Astrocyte (in vitro differentiated cells and primary cell): ENCODE results near the gene RTL1. TPM values are rescaled to one million over a fixed set of nuclear protein-coding genes. Genes with fewer than 3 reads are reported as not detected.
A peak's percentile ranks its signal among the peaks of the same experiment; 100 is the strongest.

Source experiments
- DNase-seq: peaks from one replicate; pipeline ENCODE4 v3.0.0-alpha.2; 2010; ENCODE audit warnings: low read depth
- FAIRE-seq: peaks from 2 replicates; lab custom pipeline; 2011; peaks lifted over from hg19 to GRCh38; lab: Jason Lieb, UNC
- H2AFZ ChIP-seq: 2 replicates; pipeline ENCODE4 v1.6.0; 2012; ENCODE audit warnings: low read depth, low read length, inconsistent platforms
- H3K27ac ChIP-seq: 2 replicates; pipeline ENCODE4 v1.5.1; 2011; ENCODE audit warnings: low read depth, low read length, inconsistent platforms
- H3K27me3 ChIP-seq: 2 replicates; pipeline ENCODE4 v1.6.0; 2011; ENCODE audit warnings: low read length, inconsistent platforms; ENCODE audit not compliant: insufficient read depth
- H3K36me3 ChIP-seq: 2 replicates; pipeline ENCODE4 v1.5.1; 2011; ENCODE audit warnings: low read length, inconsistent platforms; ENCODE audit not compliant: insufficient read depth
- H3K4me1 ChIP-seq: 2 replicates; pipeline ENCODE4 v1.5.1; 2011; ENCODE audit warnings: low read length, inconsistent platforms; ENCODE audit not compliant: insufficient read depth
- H3K4me2 ChIP-seq: 2 replicates; pipeline ENCODE4 v1.6.0; 2012; ENCODE audit warnings: low read length, inconsistent platforms
- H3K4me3 ChIP-seq: 2 replicates; pipeline ENCODE4 v1.5.1; 2011; ENCODE audit warnings: low read depth, mild to moderate bottlenecking, low read length, inconsistent platforms; ENCODE audit not compliant: insufficient read depth
- H3K79me2 ChIP-seq: 2 replicates; pipeline ENCODE4 v1.6.0; 2012; ENCODE audit warnings: mild to moderate bottlenecking, low read length, inconsistent platforms; ENCODE audit not compliant: insufficient read depth
- H3K9ac ChIP-seq: 2 replicates; pipeline ENCODE4 v1.6.0; 2012; ENCODE audit warnings: mild to moderate bottlenecking, low read length, inconsistent platforms
- H3K9me3 ChIP-seq: 2 replicates; pipeline ENCODE4 v1.5.1; 2012; ENCODE audit warnings: low read depth, mild to moderate bottlenecking, low read length, inconsistent platforms; ENCODE audit not compliant: insufficient read depth
- H4K20me1 ChIP-seq: 2 replicates; pipeline ENCODE4 v1.6.0; 2012; ENCODE audit warnings: low read length, inconsistent platforms; ENCODE audit not compliant: insufficient read depth
- H3K27ac Mint-ChIP-seq: one replicate; pipeline ENCODE4 v1.8.0; 2021; ENCODE audit warnings: mild to moderate bottlenecking, mixed read lengths; ENCODE audit not compliant: unreplicated experiment
- H3K27me3 Mint-ChIP-seq: one replicate; pipeline ENCODE4 v1.8.0; 2021; ENCODE audit warnings: low read depth, mixed read lengths; ENCODE audit not compliant: unreplicated experiment
- H3K36me3 Mint-ChIP-seq: one replicate; pipeline ENCODE4 v1.8.0; 2021; ENCODE audit warnings: low read depth, mixed read lengths; ENCODE audit not compliant: unreplicated experiment
- H3K4me1 Mint-ChIP-seq: one replicate; pipeline ENCODE4 v1.8.0; 2021; ENCODE audit warnings: low read depth, mixed read lengths; ENCODE audit not compliant: unreplicated experiment
- H3K4me3 Mint-ChIP-seq: one replicate; pipeline ENCODE4 v1.8.0; 2021; ENCODE audit warnings: mild to moderate bottlenecking, moderate library complexity, mixed read lengths; ENCODE audit not compliant: unreplicated experiment
- H3K9me3 Mint-ChIP-seq: one replicate; pipeline ENCODE4 v1.8.0; 2021; ENCODE audit warnings: mild to moderate bottlenecking, mixed read lengths; ENCODE audit not compliant: unreplicated experiment
- CTCF ChIP-seq: IDR thresholded peaks from 2 replicates; pipeline ENCODE4 v1.5.1; 2011; ENCODE audit warnings: low read depth, mild to moderate bottlenecking, inconsistent platforms, low read length, moderate library complexity; ENCODE audit not compliant: insufficient read depth
- EZH2 ChIP-seq: IDR thresholded peaks from 2 replicates; pipeline ENCODE4 v1.6.1; 2012; ENCODE audit warnings: mild to moderate bottlenecking, low read length, inconsistent platforms; ENCODE audit not compliant: insufficient read depth
- total RNA-seq: library from RNA; stranded (reverse); gene quantifications from 2 replicates; pipeline ENCODE4 v1.2.1, GENCODE V29; 2021

RTL1 gene
- total RNA-seq, 1 donor from 2014 or later: 0.18 TPM

- H3K4me2 ChIP-seq: no peak overlapping the region
- H3K27ac ChIP-seq: no peak overlapping the region
- TF ChIP-seq EZH2: no peak
- no peak for TF ChIP-seq CTCF
- H3K9me3 ChIP-seq: no peaks in the 10 kb centered on the region
- H4K20me1 ChIP-seq: peaks cover 87% of the 10 kb centered on the region
- Mint-ChIP-seq H3K4me3 (no peak overlapping the region), H3K36me3 (peaks cover 4% of the 10 kb centered on the region), H3K27me3 (peaks cover 31% of the 10 kb centered on the region), H3K9me3 (no peaks in the 10 kb centered on the region), H3K27ac (peak overlapping the region; percentile 27), H3K4me1 (no peaks in the 10 kb centered on the region)
- H3K79me2 ChIP-seq: peaks cover 16% of the 10 kb centered on the region
- DNase-seq (no peak), FAIRE-seq (no peak)
- H3K27me3 ChIP-seq: no peaks in the 10 kb centered on the region
- H3K9ac ChIP-seq: no peak overlapping the region
- H3K36me3 ChIP-seq: peaks cover 21% of the 10 kb centered on the region
- no peak overlapping the region for H3K4me3 ChIP-seq
- no peaks in the 10 kb centered on the region for H3K4me1 ChIP-seq
- no peak overlapping the region for H2AFZ ChIP-seq
Measured at GRCh38 chr14:100891501-100892445, 11.7 kb downstream of the RTL1 start.

- peaks cover 18% of the 10 kb centered on the region for H3K36me3 ChIP-seq
- Mint-ChIP-seq H3K4me3 (no peak overlapping the region), H3K27ac (no peak overlapping the region), H3K36me3 (peaks cover 4% of the 10 kb centered on the region), H3K4me1 (no peaks in the 10 kb centered on the region), H3K9me3 (no peaks in the 10 kb centered on the region), H3K27me3 (peaks cover 31% of the 10 kb centered on the region)
- no peaks in the 10 kb centered on the region for H3K27me3 ChIP-seq
- no peak overlapping the region for H3K4me2 ChIP-seq
- H4K20me1 ChIP-seq: peaks cover 85% of the 10 kb centered on the region
- H3K9me3 ChIP-seq: no peaks in the 10 kb centered on the region
- no peak overlapping the region for H3K27ac ChIP-seq
- DNase-seq: no peak
- no peak overlapping the region for H2AFZ ChIP-seq
- H3K4me1 ChIP-seq: no peaks in the 10 kb centered on the region
- H3K9ac ChIP-seq: no peak overlapping the region
- no peak for FAIRE-seq
- TF ChIP-seq EZH2: no peak
- TF ChIP-seq CTCF: no peak
- H3K79me2 ChIP-seq: peaks cover 12% of the 10 kb centered on the region
- no peak overlapping the region for H3K4me3 ChIP-seq
Measured at GRCh38 chr14:100891051-100891450, 12.5 kb downstream of the RTL1 start.
